Right lobe of liver (tissue), 4 donors: ENCODE results near the gene IFIT1.

ENCODE experiments used
- POLR2A ChIP-seq: fragments of 450-650 bp; IDR thresholded peaks from one replicate; pipeline ENCODE4 v1.6.1; 2017; ENCODE audit warnings: antibody characterized with exemption, mild to moderate bottlenecking
- TF ChIP-seq, protein P1 (sequence below), 4 donors: fragments of 200-600 bp in 3 of 4; fragments of 450-650 bp in 1 of 4; IDR thresholded peaks; one replicate each; pipeline versions ENCODE4 v1.5.1 to v1.8.0; 2016 to 2022; ENCODE audit warnings: antibody characterized with exemption in 4 of 4, mild to moderate bottlenecking in 2 of 4
- donor health status: DM: no; HTN: no; CAD: no.
- donor health status: DM: no; HTN: no; CAD: no.
- donor health status: DM: no; HTN: yes; CAD: no.

DNA sequence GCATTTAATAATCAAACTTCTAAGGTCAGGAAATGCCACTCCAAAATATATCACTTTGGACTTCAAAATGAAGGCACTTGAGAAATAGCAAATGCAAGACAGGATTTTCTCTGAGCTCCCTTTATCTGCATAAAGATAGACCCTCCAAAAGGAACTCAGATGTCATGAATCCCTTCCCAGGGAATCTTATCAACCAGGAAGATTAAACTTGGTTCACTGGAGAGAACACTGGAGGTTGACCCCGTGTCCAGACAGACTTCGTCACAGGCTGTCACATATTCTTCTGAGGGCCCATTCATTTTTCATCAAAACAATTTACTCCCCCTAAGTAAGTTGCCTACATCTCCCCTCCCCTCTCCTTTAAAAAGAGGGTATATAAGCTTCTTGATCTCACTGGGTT lies 43.4 kb upstream of the IFIT1 start:
- no peak for TF ChIP-seq POLR2A
- TF ChIP-seq, protein P1, sequence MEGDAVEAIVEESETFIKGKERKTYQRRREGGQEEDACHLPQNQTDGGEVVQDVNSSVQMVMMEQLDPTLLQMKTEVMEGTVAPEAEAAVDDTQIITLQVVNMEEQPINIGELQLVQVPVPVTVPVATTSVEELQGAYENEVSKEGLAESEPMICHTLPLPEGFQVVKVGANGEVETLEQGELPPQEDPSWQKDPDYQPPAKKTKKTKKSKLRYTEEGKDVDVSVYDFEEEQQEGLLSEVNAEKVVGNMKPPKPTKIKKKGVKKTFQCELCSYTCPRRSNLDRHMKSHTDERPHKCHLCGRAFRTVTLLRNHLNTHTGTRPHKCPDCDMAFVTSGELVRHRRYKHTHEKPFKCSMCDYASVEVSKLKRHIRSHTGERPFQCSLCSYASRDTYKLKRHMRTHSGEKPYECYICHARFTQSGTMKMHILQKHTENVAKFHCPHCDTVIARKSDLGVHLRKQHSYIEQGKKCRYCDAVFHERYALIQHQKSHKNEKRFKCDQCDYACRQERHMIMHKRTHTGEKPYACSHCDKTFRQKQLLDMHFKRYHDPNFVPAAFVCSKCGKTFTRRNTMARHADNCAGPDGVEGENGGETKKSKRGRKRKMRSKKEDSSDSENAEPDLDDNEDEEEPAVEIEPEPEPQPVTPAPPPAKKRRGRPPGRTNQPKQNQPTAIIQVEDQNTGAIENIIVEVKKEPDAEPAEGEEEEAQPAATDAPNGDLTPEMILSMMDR (IDR thresholded peaks at IDR 0.05): no peak
